ENCODE measurements around the gene PISD.

GRCh38 chr22:31604746-31605705, 57.0 kb downstream of the PISD start:
- TF ChIP-seq CTCF (IDR thresholded peaks at IDR 0.05; ENCODE audit: control extremely low read depth in 1 of 3, insufficient read depth in 1 of 3, low read depth in 1 of 3, low read length in 3 of 3), result no peak
- TF ChIP-seq EZH2 (IDR thresholded peaks at IDR 0.05; ENCODE audit: low read depth, low read length, severe bottlenecking), result no peak
- no peak for TF ChIP-seq RXRA (IDR thresholded peaks at IDR 0.05; ENCODE audit: insufficient read depth, low read depth, low read length)

All from H1 (cell line).